ENCODE results near the gene STEAP2.
"Not testable (repeated sequence)": the region's sequence is repeated elsewhere in the genome, so short reads cannot be mapped to it uniquely, and the experiment has no call there.

The STEAP2 gene

GRCh38 chr7:90176195-90176594 lies 35.3 kb upstream of the STEAP2 start:
- Histone ChIP-seq H3K4me3 (ENCODE audit: low read length in 2 of 2) (no peak overlapping the region), H3K27me3 (ENCODE audit: control insufficient read depth in 2 of 2, insufficient read depth in 2 of 2, low read length in 2 of 2) (no peaks in the 10 kb centered on the region), H3K4me1 (ENCODE audit: control insufficient read depth in 2 of 2, insufficient read depth in 2 of 2, low read length in 2 of 2) (peaks cover 10 to 11% of the 10 kb centered on the region in 2 donors), H3K9me3 (ENCODE audit: control insufficient read depth in 2 of 2, low read length in 2 of 2) (no peaks in the 10 kb centered on the region), H3K9ac (ENCODE audit: low read depth in 1 of 2, low read length in 2 of 2) (no peak overlapping the region), H3K27ac (ENCODE audit: low read depth in 2 of 2, low read length in 2 of 2) (no peak overlapping the region), H3K36me3 (ENCODE audit: control insufficient read depth in 2 of 2, insufficient read depth in 2 of 2, low read length in 2 of 2) (no peaks in the 10 kb centered on the region)

GRCh38 chr7:90178166-90178565 lies 33.4 kb upstream of the STEAP2 start:
- H3K4me3 ChIP-seq (ENCODE audit: low read length in 2 of 2): no peak overlapping the region
- no peaks in the 10 kb centered on the region for H3K36me3 ChIP-seq (ENCODE audit: control insufficient read depth in 2 of 2, insufficient read depth in 2 of 2, low read length in 2 of 2)
- H3K4me1 ChIP-seq (ENCODE audit: control insufficient read depth in 2 of 2, insufficient read depth in 2 of 2, low read length in 2 of 2): peaks cover 0 to 3% of the 10 kb centered on the region in 2 donors
- H3K9me3 ChIP-seq (ENCODE audit: control insufficient read depth in 2 of 2, low read length in 2 of 2): no peaks in the 10 kb centered on the region
- H3K27ac ChIP-seq (ENCODE audit: low read depth in 2 of 2, low read length in 2 of 2): no peak overlapping the region
- no peaks in the 10 kb centered on the region for H3K27me3 ChIP-seq (ENCODE audit: control insufficient read depth in 2 of 2, insufficient read depth in 2 of 2, low read length in 2 of 2)
- H3K9ac ChIP-seq (ENCODE audit: low read depth in 1 of 2, low read length in 2 of 2): no peak overlapping the region

GRCh38 chr7:90178679-90179278 lies 32.8 kb upstream of the STEAP2 start:
- no peaks in the 10 kb centered on the region for H3K9me3 ChIP-seq (ENCODE audit: control insufficient read depth in 2 of 2, low read length in 2 of 2)
- no peak overlapping the region for H3K27ac ChIP-seq (ENCODE audit: low read depth in 2 of 2, low read length in 2 of 2)
- H3K27me3 ChIP-seq (ENCODE audit: control insufficient read depth in 2 of 2, insufficient read depth in 2 of 2, low read length in 2 of 2): no peaks in the 10 kb centered on the region
- no peaks in the 10 kb centered on the region for H3K4me1 ChIP-seq (ENCODE audit: control insufficient read depth in 2 of 2, insufficient read depth in 2 of 2, low read length in 2 of 2)
- H3K36me3 ChIP-seq (ENCODE audit: control insufficient read depth in 2 of 2, insufficient read depth in 2 of 2, low read length in 2 of 2): no peaks in the 10 kb centered on the region
- no peak overlapping the region for H3K9ac ChIP-seq (ENCODE audit: low read depth in 1 of 2, low read length in 2 of 2)
- no peak overlapping the region for H3K4me3 ChIP-seq (ENCODE audit: low read length in 2 of 2)

GRCh38 chr7:90180011-90180585 lies 31.4 kb upstream of the STEAP2 start:
- H3K9me3 ChIP-seq (ENCODE audit: control insufficient read depth in 2 of 2, low read length in 2 of 2): no peaks in the 10 kb centered on the region
- no peaks in the 10 kb centered on the region for H3K27me3 ChIP-seq (ENCODE audit: control insufficient read depth in 2 of 2, insufficient read depth in 2 of 2, low read length in 2 of 2)
- H3K4me3 ChIP-seq (ENCODE audit: low read length in 2 of 2): no peak overlapping the region
- no peaks in the 10 kb centered on the region for H3K4me1 ChIP-seq (ENCODE audit: control insufficient read depth in 2 of 2, insufficient read depth in 2 of 2, low read length in 2 of 2)
- no peaks in the 10 kb centered on the region for H3K36me3 ChIP-seq (ENCODE audit: control insufficient read depth in 2 of 2, insufficient read depth in 2 of 2, low read length in 2 of 2)
- no peak overlapping the region for H3K9ac ChIP-seq (ENCODE audit: low read depth in 1 of 2, low read length in 2 of 2)
- no peak overlapping the region for H3K27ac ChIP-seq (ENCODE audit: low read depth in 2 of 2, low read length in 2 of 2)

GRCh38 chr7:90180649-90181048 lies 30.9 kb upstream of the STEAP2 start:
- H3K27me3 ChIP-seq (ENCODE audit: control insufficient read depth in 2 of 2, insufficient read depth in 2 of 2, low read length in 2 of 2): no peaks in the 10 kb centered on the region

GRCh38 chr7:90181485-90181884 lies 30.1 kb upstream of the STEAP2 start:
- H3K27ac ChIP-seq (ENCODE audit: low read depth in 2 of 2, low read length in 2 of 2): no peak overlapping the region
- H3K4me1 ChIP-seq (ENCODE audit: control insufficient read depth in 2 of 2, insufficient read depth in 2 of 2, low read length in 2 of 2): no peaks in the 10 kb centered on the region
- H3K9me3 ChIP-seq (ENCODE audit: control insufficient read depth in 2 of 2, low read length in 2 of 2): no peaks in the 10 kb centered on the region
- no peak overlapping the region for H3K4me3 ChIP-seq (ENCODE audit: low read length in 2 of 2)
- H3K9ac ChIP-seq (ENCODE audit: low read depth in 1 of 2, low read length in 2 of 2): no peak overlapping the region
- no peaks in the 10 kb centered on the region for H3K27me3 ChIP-seq (ENCODE audit: control insufficient read depth in 2 of 2, insufficient read depth in 2 of 2, low read length in 2 of 2)
- H3K36me3 ChIP-seq (ENCODE audit: control insufficient read depth in 2 of 2, insufficient read depth in 2 of 2, low read length in 2 of 2): no peaks in the 10 kb centered on the region

More at GRCh38 chr7:90180649-90181048, 30.9 kb upstream of the STEAP2 start:
- H3K36me3 ChIP-seq (ENCODE audit: control insufficient read depth in 2 of 2, insufficient read depth in 2 of 2, low read length in 2 of 2): no peaks in the 10 kb centered on the region
- H3K9me3 ChIP-seq (ENCODE audit: control insufficient read depth in 2 of 2, low read length in 2 of 2): no peaks in the 10 kb centered on the region
- H3K4me1 ChIP-seq (ENCODE audit: control insufficient read depth in 2 of 2, insufficient read depth in 2 of 2, low read length in 2 of 2): no peaks in the 10 kb centered on the region
- no peak overlapping the region for H3K4me3 ChIP-seq (ENCODE audit: low read length in 2 of 2)
- H3K9ac ChIP-seq (ENCODE audit: low read depth in 1 of 2, low read length in 2 of 2): no peak overlapping the region
- H3K27ac ChIP-seq (ENCODE audit: low read depth in 2 of 2, low read length in 2 of 2): no peak overlapping the region

GRCh38 chr7:90186290-90186689 lies 25.2 kb upstream of the STEAP2 start:
- H3K9ac ChIP-seq (ENCODE audit: low read depth in 1 of 2, low read length in 2 of 2); H3K36me3 ChIP-seq (ENCODE audit: control insufficient read depth in 2 of 2, insufficient read depth in 2 of 2, low read length in 2 of 2); H3K9me3 ChIP-seq (ENCODE audit: control insufficient read depth in 2 of 2, low read length in 2 of 2); H3K27ac ChIP-seq (ENCODE audit: low read depth in 2 of 2, low read length in 2 of 2); H3K4me1 ChIP-seq (ENCODE audit: control insufficient read depth in 2 of 2, insufficient read depth in 2 of 2, low read length in 2 of 2); H3K27me3 ChIP-seq (ENCODE audit: control insufficient read depth in 2 of 2, insufficient read depth in 2 of 2, low read length in 2 of 2); H3K4me3 ChIP-seq (ENCODE audit: low read length in 2 of 2): not testable (repeated sequence)

- Histone ChIP-seq H3K4me1 (ENCODE audit: control insufficient read depth in 2 of 2, insufficient read depth in 2 of 2, low read length in 2 of 2) (peaks cover 3 to 6% of the 10 kb centered on the region in 2 donors), H3K27ac (ENCODE audit: low read depth in 2 of 2, low read length in 2 of 2) (no peak overlapping the region), H3K4me3 (ENCODE audit: low read length in 2 of 2) (no peak overlapping the region), H3K36me3 (ENCODE audit: control insufficient read depth in 2 of 2, insufficient read depth in 2 of 2, low read length in 2 of 2) (no peaks in the 10 kb centered on the region), H3K9ac (ENCODE audit: low read depth in 1 of 2, low read length in 2 of 2) (no peak overlapping the region), H3K27me3 (ENCODE audit: control insufficient read depth in 2 of 2, insufficient read depth in 2 of 2, low read length in 2 of 2) (no peaks in the 10 kb centered on the region), H3K9me3 (ENCODE audit: control insufficient read depth in 2 of 2, low read length in 2 of 2) (no peaks in the 10 kb centered on the region)
Measured at GRCh38 chr7:90187507-90188050, 24.0 kb upstream of the STEAP2 start.

- Histone ChIP-seq H3K4me3 (ENCODE audit: low read length in 2 of 2) (no peak overlapping the region), H3K9ac (ENCODE audit: low read depth in 1 of 2, low read length in 2 of 2) (no peak overlapping the region), H3K27me3 (ENCODE audit: control insufficient read depth in 2 of 2, insufficient read depth in 2 of 2, low read length in 2 of 2) (no peaks in the 10 kb centered on the region), H3K27ac (ENCODE audit: low read depth in 2 of 2, low read length in 2 of 2) (peak overlapping the region in 1 of 2 donors; percentile 48), H3K36me3 (ENCODE audit: control insufficient read depth in 2 of 2, insufficient read depth in 2 of 2, low read length in 2 of 2) (no peaks in the 10 kb centered on the region), H3K4me1 (ENCODE audit: control insufficient read depth in 2 of 2, insufficient read depth in 2 of 2, low read length in 2 of 2) (peaks cover 3 to 6% of the 10 kb centered on the region in 2 donors), H3K9me3 (ENCODE audit: control insufficient read depth in 2 of 2, low read length in 2 of 2) (no peaks in the 10 kb centered on the region)
Measured at GRCh38 chr7:90188281-90188680, 23.3 kb upstream of the STEAP2 start.

- Histone ChIP-seq H3K9me3 (ENCODE audit: control insufficient read depth in 2 of 2, low read length in 2 of 2) (no peaks in the 10 kb centered on the region), H3K9ac (ENCODE audit: low read depth in 1 of 2, low read length in 2 of 2) (no peak overlapping the region), H3K27ac (ENCODE audit: low read depth in 2 of 2, low read length in 2 of 2) (no peak overlapping the region), H3K36me3 (ENCODE audit: control insufficient read depth in 2 of 2, insufficient read depth in 2 of 2, low read length in 2 of 2) (no peaks in the 10 kb centered on the region), H3K4me1 (ENCODE audit: control insufficient read depth in 2 of 2, insufficient read depth in 2 of 2, low read length in 2 of 2) (peaks cover 3 to 6% of the 10 kb centered on the region in 2 donors), H3K4me3 (ENCODE audit: low read length in 2 of 2) (no peak overlapping the region), H3K27me3 (ENCODE audit: control insufficient read depth in 2 of 2, insufficient read depth in 2 of 2, low read length in 2 of 2) (no peaks in the 10 kb centered on the region)
Measured at GRCh38 chr7:90190995-90191394, 20.5 kb upstream of the STEAP2 start.

All from mucosa of rectum (tissue), 2 donors.